HepG2 (cell line): ENCODE results near the gene GNL1. TPM values are rescaled to one million over a fixed set of nuclear protein-coding genes. Genes with fewer than 3 reads are reported as not detected.
A peak's percentile ranks its signal among the peaks of the same experiment; 100 is the strongest.

ENCODE experiments used
- AKNA ChIP-seq: sonication (generic); formaldehyde crosslinking; IDR thresholded peaks from 2 replicates; pipeline ENCODE4 v1.4.0; 2020; ENCODE audit warnings: missing genetic modification reagents, borderline replicate concordance
- ISL2 ChIP-seq: sonication (generic); formaldehyde crosslinking; IDR thresholded peaks from 2 replicates; pipeline ENCODE4 v1.5.0; 2020; ENCODE audit warnings: missing genetic modification reagents
- MAZ ChIP-seq, 2 experiments: sonication (generic) in 1 of 2; formaldehyde crosslinking in 1 of 2; IDR thresholded peaks; 2 replicates each; pipeline versions ENCODE4 v1.5.0 to v1.6.1; 2012 to 2020; ENCODE audit warnings: low read depth in 2 of 2, mild to moderate bottlenecking in 2 of 2, borderline replicate concordance in 1 of 2, improper control_type of control experiment in 1 of 2, low read length in 1 of 2, missing genetic modification reagents in 1 of 2, moderate library complexity in 1 of 2
- MTERF4 ChIP-seq: sonication (generic); formaldehyde crosslinking; IDR thresholded peaks from 2 replicates; pipeline ENCODE4 v1.8.0; 2023; ENCODE audit warnings: mild to moderate bottlenecking, missing genetic modification reagents
- MXI1 ChIP-seq: IDR thresholded peaks from 3 replicates; pipeline ENCODE4 v1.6.1; 2012; ENCODE audit warnings: low read depth, low read length, inconsistent platforms, borderline replicate concordance
- MZF1 ChIP-seq: sonication (generic); formaldehyde crosslinking; IDR thresholded peaks from 2 replicates; pipeline ENCODE4 v1.8.1; 2023; ENCODE audit warnings: mild to moderate bottlenecking, missing genetic modification reagents, borderline replicate concordance
- RERE ChIP-seq: IDR thresholded peaks from 2 replicates; pipeline ENCODE4 v1.6.1; 2016; ENCODE audit warnings: low read depth, missing genetic modification reagents, missing compliant biosample characterization
- RXRB ChIP-seq: IDR thresholded peaks from 2 replicates; pipeline ENCODE4 v1.6.1; 2016; ENCODE audit warnings: borderline replicate concordance, missing genetic modification reagents, missing compliant biosample characterization
- SAFB2 ChIP-seq: sonication (generic); formaldehyde crosslinking; IDR thresholded peaks from 2 replicates; pipeline ENCODE4 v1.5.1; 2020; ENCODE audit warnings: missing genetic modification reagents, low read depth, mild to moderate bottlenecking, borderline replicate concordance
- SYNCRIP ChIP-seq: fragments of 200-400 bp; formaldehyde crosslinking; IDR thresholded peaks from 2 replicates; pipeline ENCODE4 v1.6.1; 2018; ENCODE audit warnings: mild to moderate bottlenecking, low read depth, low read length; ENCODE audit not compliant: insufficient read depth
- ZKSCAN1 ChIP-seq: fragments of 150-350 bp; IDR thresholded peaks from 2 replicates; pipeline ENCODE4 v1.6.1; 2014; ENCODE audit warnings: low read length
- ZNF570 ChIP-seq: sonication (generic); formaldehyde crosslinking; IDR thresholded peaks from 2 replicates; pipeline ENCODE4 v1.4.0; 2020; ENCODE audit warnings: mild to moderate bottlenecking, missing genetic modification reagents, borderline replicate concordance
- polyA plus RNA-seq, 8 experiments: library from polyadenylated mRNA; depleted of rRNA in 3 of 8; stranded (reverse) in 7 of 8; unstranded in 1 of 8; fragments of >200 nt; fragmentation: Illumina TruSeq in 4 of 8; extraction: Trizol in 4 of 8; gene quantifications; 2 replicates each; pipeline versions ENCODE4 v1.2.1 to v1.2.3, GENCODE V29; 2011 to 2016; ENCODE audit warnings: low read depth in 4 of 8, missing spikeins in 1 of 8, mixed read lengths in 1 of 8; ENCODE audit not compliant: insufficient read depth in 1 of 8
- total RNA-seq, 5 experiments: library from RNA; depleted of rRNA; stranded (reverse); fragments of >200 nt; fragmentation: Illumina TruSeq; extraction: Trizol; gene quantifications; 2 replicates each; pipeline ENCODE4 v1.2.3, GENCODE V29; 2016; ENCODE audit warnings: low read depth in 1 of 5

Gene GNL1
- total and polyA plus RNA-seq, 2 of the 13 experiments (the other 11 are each of a cell fraction or from before 2014, with no cell fraction given) = 35.0 to 55.6 TPM

GRCh38 chr6:30571075-30571761 is 14.9 kb upstream of the GNL1 start, which contains the start of gene ABCF1 (continued):
- TF ChIP-seq MAZ (IDR thresholded peaks at IDR 0.05; ENCODE audit: borderline replicate concordance, low read depth, low read length) (peak; percentile 92), MAZ (CRISPR knock-in tag; IDR thresholded peaks at IDR 0.05; ENCODE audit: low read depth) (peak; percentile 98), MTERF4 (peak; percentile 19; the same call in 1 of the 2 replicates), SYNCRIP (no peak), SAFB2 (CRISPR knock-in tag) (peak; percentile 96), MZF1 (peak; percentile 83; the same call in 1 of the 2 replicates), AKNA (CRISPR knock-in tag) (peak; percentile 85; the same call in 1 of the 2 replicates), RXRB (CRISPR knock-in tag) (peak; percentile 80), ZKSCAN1 (peak; percentile 44; the same call in 1 of the 2 replicates), RERE (CRISPR knock-in tag) (0 out of 2 replicates have a peak, but pooled peaks have one; percentile 56), MXI1 (peak; percentile 99), ZNF570 (no peak), ISL2 (CRISPR knock-in tag) (peak; percentile 84)
